ENCODE data around the gene SFXN2.

SFXN2 gene

DNA sequence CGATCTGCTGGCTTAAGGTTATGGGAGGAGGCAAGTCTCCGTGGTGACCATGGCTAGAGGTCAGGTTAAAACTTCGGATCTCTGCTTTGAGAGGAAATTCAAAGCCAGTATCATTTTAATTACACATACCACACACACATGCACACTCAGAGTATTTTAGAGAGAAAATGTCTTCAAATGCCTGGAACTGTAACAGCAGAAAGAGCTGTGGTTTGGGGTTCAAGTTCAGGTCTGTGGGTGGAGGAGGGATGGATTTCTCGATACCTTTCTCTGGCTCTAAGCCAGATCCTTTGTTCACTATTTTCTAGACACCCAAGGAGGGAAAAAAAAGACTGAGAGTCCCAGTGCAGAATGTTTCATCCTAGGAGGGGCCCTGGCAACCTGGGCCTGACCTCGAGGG lies 32.7 kb upstream of the SFXN2 start:
- H3K9me3 ChIP-seq (ENCODE audit: control insufficient read depth, low read length) = no peaks in the 10 kb centered on the region
- no peak for DNase-seq
- no peak overlapping the region for H2AFZ ChIP-seq (ENCODE audit: low read depth, low read length)
- no peak overlapping the region for H4K91ac ChIP-seq (ENCODE audit: low read length)
- H3K36me3 ChIP-seq (ENCODE audit: control insufficient read depth in 1 of 2, insufficient read depth in 2 of 2, low read depth in 1 of 2, low read length in 2 of 2) = peaks cover 32 to 33% of the 10 kb centered on the region in 2 experiments
- H3K9ac ChIP-seq (ENCODE audit: low read length) = no peak overlapping the region
- no peak overlapping the region for H2BK120ac ChIP-seq (ENCODE audit: low read depth, low read length)
- peaks cover 33% of the 10 kb centered on the region for H3K4me1 ChIP-seq (ENCODE audit: control insufficient read depth, insufficient read depth, low read depth, low read length)
- peak overlapping the region; percentile 17 for H2AK5ac ChIP-seq (ENCODE audit: low read length, severe bottlenecking)
- H4K8ac ChIP-seq (ENCODE audit: low read length) = no peak overlapping the region
- H3K79me1 ChIP-seq (replicated peaks; ENCODE audit: low read length, poor library complexity, severe bottlenecking) = peaks cover 12% of the 10 kb centered on the region
- no peak overlapping the region for H3K4me2 ChIP-seq (ENCODE audit: low read length, poor library complexity, severe bottlenecking)
- WGBS = 100% methylated on average over 2 of the region's 5 CpGs
- H2BK12ac ChIP-seq (ENCODE audit: low read length in 2 of 2) = no peak overlapping the region
- H3K4me3 ChIP-seq (ENCODE audit: insufficient read depth in 1 of 2, low read depth in 1 of 2, low read length in 2 of 2) = no peak overlapping the region
- no peak overlapping the region for H3K18ac ChIP-seq (ENCODE audit: low read depth in 1 of 2, low read length in 2 of 2)
- H3K14ac ChIP-seq (ENCODE audit: low read length in 2 of 2) = no peak overlapping the region
- H2BK15ac ChIP-seq (ENCODE audit: low read depth, poor library complexity, severe bottlenecking) = no peak overlapping the region
- H3K4ac ChIP-seq (ENCODE audit: low read depth in 1 of 2, low read length in 2 of 2) = no peak overlapping the region
- H3K23ac ChIP-seq (ENCODE audit: low read length in 2 of 2) = no peak overlapping the region
- H3K27me3 ChIP-seq (ENCODE audit: control insufficient read depth in 1 of 2, insufficient read depth in 1 of 2, low read length in 2 of 2) = no peaks in the 10 kb centered on the region
- no peak overlapping the region for H2BK5ac ChIP-seq (ENCODE audit: low read depth, low read length, poor library complexity, severe bottlenecking)
- H3K27ac ChIP-seq (ENCODE audit: low read length, poor library complexity, severe bottlenecking) = no peak overlapping the region

DNA sequence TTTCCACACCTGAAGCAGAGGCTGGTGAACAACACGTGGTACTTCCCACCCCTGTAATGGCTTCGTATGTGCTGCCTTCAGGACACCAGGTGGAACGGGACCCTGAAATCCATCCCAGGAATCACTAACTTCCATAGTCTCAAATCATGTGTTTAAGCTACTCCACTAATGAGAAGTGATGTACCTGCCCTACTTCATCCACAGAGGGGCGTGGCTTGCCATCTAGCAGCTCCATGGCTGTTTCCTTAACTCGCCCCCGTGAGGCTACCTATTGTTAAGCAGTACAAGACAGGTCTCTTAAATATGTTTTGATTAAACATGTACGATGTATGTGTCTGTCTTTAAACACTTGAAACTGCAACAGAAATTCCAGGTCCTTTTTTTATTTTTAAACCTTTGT lies 32.0 kb upstream of the SFXN2 start:
- Histone ChIP-seq H3K79me1 (replicated peaks; ENCODE audit: low read length, poor library complexity, severe bottlenecking) (peaks cover 12% of the 10 kb centered on the region), H2BK5ac (ENCODE audit: low read depth, low read length, poor library complexity, severe bottlenecking) (no peak overlapping the region), H3K9ac (ENCODE audit: low read length) (no peak overlapping the region), H4K8ac (ENCODE audit: low read length) (no peak overlapping the region), H3K36me3 (ENCODE audit: control insufficient read depth in 1 of 2, insufficient read depth in 2 of 2, low read depth in 1 of 2, low read length in 2 of 2) (peaks cover 32 to 36% of the 10 kb centered on the region in 2 experiments), H3K23ac (ENCODE audit: low read length in 2 of 2) (no peak overlapping the region), H2BK15ac (ENCODE audit: low read depth, poor library complexity, severe bottlenecking) (no peak overlapping the region), H3K4me1 (ENCODE audit: control insufficient read depth, insufficient read depth, low read depth, low read length) (peaks cover 26% of the 10 kb centered on the region), H3K4me2 (ENCODE audit: low read length, poor library complexity, severe bottlenecking) (no peak overlapping the region), H3K9me3 (ENCODE audit: control insufficient read depth, low read length) (no peaks in the 10 kb centered on the region), H2AK5ac (ENCODE audit: low read length, severe bottlenecking) (peak overlapping the region; percentile 3), H3K4ac (ENCODE audit: low read depth in 1 of 2, low read length in 2 of 2) (no peak overlapping the region), H3K4me3 (ENCODE audit: insufficient read depth in 1 of 2, low read depth in 1 of 2, low read length in 2 of 2) (no peak overlapping the region), H3K18ac (ENCODE audit: low read depth in 1 of 2, low read length in 2 of 2) (no peak overlapping the region), H4K91ac (ENCODE audit: low read length) (peak overlapping the region; percentile 48), H2AFZ (ENCODE audit: low read depth, low read length) (no peak overlapping the region), H3K27me3 (ENCODE audit: control insufficient read depth in 1 of 2, insufficient read depth in 1 of 2, low read length in 2 of 2) (no peaks in the 10 kb centered on the region), H3K14ac (ENCODE audit: low read length in 2 of 2) (no peak overlapping the region), H2BK12ac (ENCODE audit: low read length in 2 of 2) (no peak overlapping the region), H2BK120ac (ENCODE audit: low read depth, low read length) (no peak overlapping the region), H3K27ac (ENCODE audit: low read length, poor library complexity, severe bottlenecking) (no peak overlapping the region)
- DNase-seq = no peak
- WGBS = 94% methylated on average over 6 of the region's 7 CpGs

DNA sequence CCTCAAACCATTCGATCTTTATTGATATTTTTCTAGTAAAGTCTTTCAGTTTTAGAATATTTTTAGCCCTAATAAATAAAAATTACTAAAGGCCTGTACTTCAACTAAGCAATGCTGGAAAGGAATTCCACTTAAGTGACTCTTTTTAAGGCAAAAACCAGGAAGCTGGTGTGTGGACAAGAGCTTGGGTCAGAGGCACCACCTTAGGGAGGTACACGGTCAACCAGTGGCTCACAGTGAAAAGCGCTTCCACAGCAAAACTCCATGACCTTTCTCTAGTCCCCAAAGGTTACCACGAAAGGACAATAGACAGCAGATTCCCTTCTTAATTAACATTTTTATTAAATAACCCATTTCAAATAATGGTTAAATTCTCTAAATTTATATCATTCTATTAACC lies 31.5 kb upstream of the SFXN2 start:
- no peak overlapping the region for H3K23ac ChIP-seq (ENCODE audit: low read length in 2 of 2)
- H3K9ac ChIP-seq (ENCODE audit: low read length) = no peak overlapping the region
- no peak overlapping the region for H2BK12ac ChIP-seq (ENCODE audit: low read length in 2 of 2)
- H3K4ac ChIP-seq (ENCODE audit: low read depth in 1 of 2, low read length in 2 of 2) = no peak overlapping the region
- H3K14ac ChIP-seq (ENCODE audit: low read length in 2 of 2) = no peak overlapping the region
- H3K18ac ChIP-seq (ENCODE audit: low read depth in 1 of 2, low read length in 2 of 2) = no peak overlapping the region
- peaks cover 21% of the 10 kb centered on the region for H3K4me1 ChIP-seq (ENCODE audit: control insufficient read depth, insufficient read depth, low read depth, low read length)
- H3K9me3 ChIP-seq (ENCODE audit: control insufficient read depth, low read length) = no peaks in the 10 kb centered on the region
- no peak overlapping the region for H2AK5ac ChIP-seq (ENCODE audit: low read length, severe bottlenecking)
- H2BK15ac ChIP-seq (ENCODE audit: low read depth, poor library complexity, severe bottlenecking) = no peak overlapping the region
- H3K27me3 ChIP-seq (ENCODE audit: control insufficient read depth in 1 of 2, insufficient read depth in 1 of 2, low read length in 2 of 2) = no peaks in the 10 kb centered on the region
- DNase-seq = no peak
- H3K4me2 ChIP-seq (ENCODE audit: low read length, poor library complexity, severe bottlenecking) = no peak overlapping the region
- no peak overlapping the region for H4K91ac ChIP-seq (ENCODE audit: low read length)
- no peak overlapping the region for H4K8ac ChIP-seq (ENCODE audit: low read length)
- no peak overlapping the region for H3K27ac ChIP-seq (ENCODE audit: low read length, poor library complexity, severe bottlenecking)
- no peak overlapping the region for H2BK120ac ChIP-seq (ENCODE audit: low read depth, low read length)
- 97% methylated on average over 3 of the region's 4 CpGs for WGBS
- H2BK5ac ChIP-seq (ENCODE audit: low read depth, low read length, poor library complexity, severe bottlenecking) = no peak overlapping the region
- no peak overlapping the region for H2AFZ ChIP-seq (ENCODE audit: low read depth, low read length)
- H3K4me3 ChIP-seq (ENCODE audit: insufficient read depth in 1 of 2, low read depth in 1 of 2, low read length in 2 of 2) = no peak overlapping the region
- peaks cover 32 to 36% of the 10 kb centered on the region in 2 experiments for H3K36me3 ChIP-seq (ENCODE audit: control insufficient read depth in 1 of 2, insufficient read depth in 2 of 2, low read depth in 1 of 2, low read length in 2 of 2)
- peaks cover 7% of the 10 kb centered on the region for H3K79me1 ChIP-seq (replicated peaks; ENCODE audit: low read length, poor library complexity, severe bottlenecking)

DNA sequence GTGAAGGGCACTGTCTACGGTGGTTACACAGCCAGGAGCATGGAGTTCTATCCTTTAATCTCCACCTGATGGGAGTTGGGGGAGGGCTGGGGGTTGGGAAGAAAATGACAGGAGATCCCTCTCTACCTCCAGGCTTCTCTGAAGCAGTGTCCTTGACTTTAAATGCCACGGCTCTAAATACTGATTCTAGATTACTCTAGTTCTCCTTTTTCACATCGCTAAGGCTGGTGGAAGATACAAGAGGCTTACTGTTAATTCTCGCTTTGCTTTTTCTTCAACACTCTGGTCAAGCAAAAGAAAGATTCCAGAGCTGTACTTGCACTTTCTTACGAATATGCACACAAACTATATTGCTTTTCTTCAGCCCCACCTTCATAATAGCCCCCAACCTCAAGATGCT lies 30.7 kb upstream of the SFXN2 start:
- peaks cover 6% of the 10 kb centered on the region for H3K79me1 ChIP-seq (replicated peaks; ENCODE audit: low read length, poor library complexity, severe bottlenecking)
- no peak overlapping the region for H4K8ac ChIP-seq (ENCODE audit: low read length)
- no peaks in the 10 kb centered on the region for H3K27me3 ChIP-seq (ENCODE audit: control insufficient read depth in 1 of 2, insufficient read depth in 1 of 2, low read length in 2 of 2)
- H2BK15ac ChIP-seq (ENCODE audit: low read depth, poor library complexity, severe bottlenecking) = no peak overlapping the region
- H3K4me2 ChIP-seq (ENCODE audit: low read length, poor library complexity, severe bottlenecking) = no peak overlapping the region
- H3K14ac ChIP-seq (ENCODE audit: low read length in 2 of 2) = no peak overlapping the region
- H3K18ac ChIP-seq (ENCODE audit: low read depth in 1 of 2, low read length in 2 of 2) = no peak overlapping the region
- H3K27ac ChIP-seq (ENCODE audit: low read length, poor library complexity, severe bottlenecking) = no peak overlapping the region
- H3K9ac ChIP-seq (ENCODE audit: low read length) = no peak overlapping the region
- H2AFZ ChIP-seq (ENCODE audit: low read depth, low read length) = no peak overlapping the region
- WGBS = 97% methylated on average over 5 of the region's 5 CpGs
- H3K4me1 ChIP-seq (ENCODE audit: control insufficient read depth, insufficient read depth, low read depth, low read length) = peaks cover 16% of the 10 kb centered on the region
- H4K91ac ChIP-seq (ENCODE audit: low read length) = no peak overlapping the region
- no peak overlapping the region for H3K23ac ChIP-seq (ENCODE audit: low read length in 2 of 2)
- peaks cover 33 to 39% of the 10 kb centered on the region in 2 experiments for H3K36me3 ChIP-seq (ENCODE audit: control insufficient read depth in 1 of 2, insufficient read depth in 2 of 2, low read depth in 1 of 2, low read length in 2 of 2)
- no peak overlapping the region for H2BK5ac ChIP-seq (ENCODE audit: low read depth, low read length, poor library complexity, severe bottlenecking)
- H3K9me3 ChIP-seq (ENCODE audit: control insufficient read depth, low read length) = no peaks in the 10 kb centered on the region
- DNase-seq = no peak
- H2BK120ac ChIP-seq (ENCODE audit: low read depth, low read length) = no peak overlapping the region
- no peak overlapping the region for H3K4me3 ChIP-seq (ENCODE audit: insufficient read depth in 1 of 2, low read depth in 1 of 2, low read length in 2 of 2)
- peak overlapping the region; percentile 98 for H2AK5ac ChIP-seq (ENCODE audit: low read length, severe bottlenecking)
- H3K4ac ChIP-seq (ENCODE audit: low read depth in 1 of 2, low read length in 2 of 2) = no peak overlapping the region
- H2BK12ac ChIP-seq (ENCODE audit: low read length in 2 of 2) = no peak overlapping the region
